Measurements from ENCODE around the gene MBOAT2.

GRCh38 chr2:8983571-8983970, 19.9 kb downstream of the MBOAT2 start:
- TF ChIP-seq EZH2 (IDR thresholded peaks at IDR 0.05; ENCODE audit: insufficient read depth, poor library complexity, severe bottlenecking): no peak
- TF ChIP-seq EZH2phosphoT487 (IDR thresholded peaks at IDR 0.05; ENCODE audit: insufficient read depth, low read depth): no peak
